Measurements from ENCODE around the gene PDGFD. TPM values are rescaled to one million over a fixed set of nuclear protein-coding genes. Genes with fewer than 3 reads are reported as not detected.

PDGFD gene
- polyA plus RNA-seq, 3 donors, result 22.6 to 24.4 (median 22.6) TPM

DNA sequence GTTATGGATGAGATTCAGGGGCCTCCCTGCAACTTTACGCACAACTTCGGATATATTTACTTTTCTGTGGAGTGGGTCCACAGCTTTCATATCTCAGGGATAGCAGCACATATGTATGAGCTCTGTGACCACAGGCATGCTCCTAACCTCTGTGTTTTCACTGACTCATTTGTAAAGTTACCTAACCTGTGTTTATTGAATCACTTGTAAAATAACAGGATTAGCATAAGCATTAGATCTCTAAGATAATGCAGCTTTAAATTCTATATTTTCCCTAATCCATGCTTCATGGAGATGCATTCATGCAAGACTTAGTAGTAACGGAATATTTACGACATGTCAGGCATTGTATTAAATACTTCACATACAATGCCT lies 175.4 kb downstream of the PDGFD start:
- no peak for DNase-seq (ENCODE audit: extremely low read depth in 1 of 11, low read depth in 9 of 11, low spot score in 4 of 11)

DNA sequence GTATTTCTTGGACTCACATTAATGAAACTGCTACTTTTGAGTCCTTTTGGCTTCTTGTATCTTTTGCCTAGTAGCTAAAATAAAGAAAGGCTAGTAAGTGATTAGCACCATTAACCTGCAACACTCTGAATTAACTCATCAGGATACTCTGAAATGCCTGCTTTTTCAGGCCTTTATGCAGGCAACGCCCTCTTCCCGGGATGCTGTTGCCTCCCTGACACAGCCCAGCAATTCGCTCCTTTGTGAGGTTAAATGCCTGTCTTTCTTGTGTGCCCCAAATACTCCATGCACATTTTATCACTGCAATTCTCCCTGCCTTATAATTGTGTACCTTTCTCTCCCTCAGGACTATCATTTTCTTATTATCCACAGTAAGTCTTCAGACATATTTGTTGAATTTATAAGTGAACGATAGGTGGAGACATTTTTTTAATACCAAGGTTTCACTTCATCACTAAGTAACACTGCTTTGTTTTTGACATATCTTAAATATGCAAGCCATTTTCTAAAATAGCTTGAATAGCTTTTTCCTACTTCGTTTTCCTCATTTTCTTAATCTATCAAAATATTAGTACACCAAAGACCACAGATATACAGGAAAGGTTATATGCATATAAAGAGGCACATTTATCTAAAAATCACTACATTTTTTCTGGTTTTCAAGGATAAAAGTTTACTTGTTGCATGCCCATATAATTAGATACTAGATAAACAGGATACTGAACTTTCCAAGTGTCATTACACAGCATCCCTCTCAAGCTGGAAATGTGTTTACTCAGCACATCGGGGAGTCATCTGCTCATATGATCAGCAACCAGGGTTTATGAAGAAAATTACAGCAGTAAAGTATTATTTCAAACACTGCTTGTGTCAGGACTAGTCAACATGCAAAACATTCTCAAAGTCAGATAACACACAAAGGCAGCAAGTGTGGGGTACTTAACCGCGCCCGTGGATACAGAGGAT lies 176.0 kb downstream of the PDGFD start:
- no peak for DNase-seq (ENCODE audit: extremely low read depth in 1 of 11, low read depth in 9 of 11, low spot score in 4 of 11)

DNA sequence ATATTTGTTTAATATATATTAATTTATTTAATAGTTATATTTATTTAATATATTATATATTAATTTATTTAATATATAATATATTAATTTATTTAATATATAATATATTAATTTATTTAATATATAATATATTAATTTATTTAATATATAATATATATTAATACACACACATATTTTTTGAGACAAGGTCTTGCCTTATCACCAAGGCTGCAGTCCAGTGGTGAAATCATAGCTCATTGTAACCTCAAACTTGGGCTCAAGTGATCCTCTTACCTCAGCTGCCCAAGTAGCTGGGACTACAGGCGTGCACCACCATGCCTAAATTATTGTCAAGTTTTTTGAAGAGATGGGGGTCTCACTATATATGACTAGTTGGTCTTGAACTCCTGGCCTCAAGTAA lies 178.9 kb downstream of the PDGFD start:
- no peak for DNase-seq (ENCODE audit: extremely low read depth in 1 of 11, low read depth in 9 of 11, low spot score in 4 of 11)

DNA sequence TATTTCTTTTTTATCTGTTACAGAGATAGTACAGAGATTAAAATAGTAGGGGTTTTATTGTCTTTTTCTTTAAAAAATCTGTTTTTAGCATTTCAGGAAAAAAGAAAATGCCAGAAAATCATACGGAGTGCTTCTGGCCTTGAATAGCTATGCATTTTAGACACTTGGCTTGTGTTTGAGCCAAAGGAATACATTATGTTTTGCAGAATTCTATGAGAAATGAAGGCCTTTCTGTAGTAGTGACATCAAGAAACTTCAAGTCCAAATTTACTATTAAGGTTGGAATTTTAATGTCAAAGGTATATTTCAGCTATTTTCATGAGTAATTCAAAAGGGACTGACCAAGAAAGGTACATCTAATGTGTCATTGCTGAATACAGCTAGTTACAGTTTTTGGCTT lies 183.8 kb downstream of the PDGFD start:
- DNase-seq (ENCODE audit: extremely low read depth in 1 of 11, low read depth in 9 of 11, low spot score in 4 of 11), result no peak

DNA sequence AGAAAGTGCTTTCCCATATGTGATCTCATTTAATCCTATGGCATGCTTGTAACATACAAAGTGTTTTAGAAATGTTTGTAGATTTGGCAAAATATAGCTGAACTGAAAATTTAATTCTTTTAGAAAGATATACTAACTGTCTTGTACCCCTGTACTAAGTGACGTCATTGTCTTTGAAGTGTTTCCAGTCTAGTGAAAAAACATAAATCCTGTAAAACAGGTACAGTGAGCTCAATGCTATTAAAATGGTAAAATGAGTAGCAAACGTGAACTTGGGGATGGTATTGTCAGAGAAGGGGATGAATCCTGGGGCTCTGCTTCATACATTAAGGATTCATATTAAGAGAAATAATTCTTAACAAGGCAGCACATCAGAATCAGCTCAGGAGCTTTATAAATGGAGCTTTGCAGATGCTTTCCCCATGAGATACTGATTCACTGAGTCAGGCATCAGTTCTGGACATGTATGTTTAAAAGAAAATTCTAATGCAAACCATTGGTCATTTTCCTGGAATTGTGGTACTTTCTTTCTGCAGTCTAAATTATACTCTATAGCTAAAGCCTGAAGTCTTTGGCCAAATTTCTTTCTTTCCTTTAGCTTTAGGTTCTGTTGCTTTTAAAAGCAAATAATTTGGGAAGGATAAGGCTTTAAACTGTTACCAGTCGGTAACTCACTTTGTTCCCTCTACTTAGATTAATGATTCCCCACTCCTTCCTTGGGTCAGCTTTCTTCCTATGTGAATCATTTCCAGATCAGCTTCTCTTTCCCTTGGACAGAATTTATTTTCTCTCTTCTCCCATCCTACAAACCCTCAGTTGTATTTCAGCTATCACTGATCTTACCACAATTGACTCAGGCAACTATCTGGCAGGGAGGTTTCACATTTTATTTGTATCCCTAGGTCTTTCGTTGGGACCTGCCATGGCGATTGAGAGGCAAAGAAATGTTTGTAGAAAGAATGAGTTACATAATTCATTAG lies 185.0 kb downstream of the PDGFD start:
- DNase-seq (ENCODE audit: extremely low read depth in 1 of 11, low read depth in 9 of 11, low spot score in 4 of 11), result peak in 1 of 11 donors; percentile 11

DNA sequence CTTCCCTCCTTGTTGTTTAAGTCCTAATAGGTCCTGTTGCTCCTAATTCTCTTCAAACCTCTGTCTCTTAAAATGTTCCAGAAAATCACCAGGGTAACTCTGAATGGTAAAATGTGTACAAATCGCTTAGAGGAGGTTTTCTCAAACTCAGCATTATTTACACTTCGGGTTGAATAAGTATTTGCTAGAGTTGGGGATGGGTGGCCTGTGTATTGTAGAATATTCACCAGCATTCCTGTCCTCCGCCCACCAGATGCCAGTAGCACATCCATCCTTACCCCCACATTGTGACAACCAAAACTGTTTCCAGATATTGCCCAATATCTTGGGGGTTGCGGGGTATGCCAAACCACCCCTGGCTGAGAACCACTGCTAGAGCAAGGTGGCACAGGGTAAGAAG lies 191.9 kb downstream of the PDGFD start:
- no peak for DNase-seq (ENCODE audit: extremely low read depth in 1 of 11, low read depth in 9 of 11, low spot score in 4 of 11)

DNA sequence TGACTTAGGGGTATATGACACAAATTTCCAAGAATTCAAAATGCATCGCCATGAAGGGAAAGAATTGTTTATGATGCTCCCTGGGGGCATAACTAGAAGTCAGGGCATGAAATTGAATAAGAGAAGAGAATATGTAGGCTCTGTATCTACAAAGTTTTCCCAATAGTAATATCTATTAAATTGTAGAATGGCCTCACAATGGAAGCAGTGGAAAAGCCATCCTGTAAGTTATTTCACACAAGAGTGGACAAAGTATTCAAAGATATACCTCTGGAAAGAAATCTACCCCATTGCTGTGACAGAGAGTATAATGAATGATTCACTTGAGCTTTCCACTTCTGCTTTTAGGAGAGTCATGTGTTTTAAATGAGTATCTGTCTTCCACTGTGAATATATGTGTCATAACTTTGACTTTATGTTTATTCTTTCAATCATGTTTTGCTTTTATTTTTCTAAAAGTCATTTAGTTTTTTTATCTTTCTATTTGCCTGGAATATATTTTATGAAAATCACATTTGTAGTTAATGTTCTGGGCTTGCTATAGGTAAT lies 193.2 kb downstream of the PDGFD start:
- no peak for DNase-seq (ENCODE audit: extremely low read depth in 1 of 11, low read depth in 9 of 11, low spot score in 4 of 11)

DNA sequence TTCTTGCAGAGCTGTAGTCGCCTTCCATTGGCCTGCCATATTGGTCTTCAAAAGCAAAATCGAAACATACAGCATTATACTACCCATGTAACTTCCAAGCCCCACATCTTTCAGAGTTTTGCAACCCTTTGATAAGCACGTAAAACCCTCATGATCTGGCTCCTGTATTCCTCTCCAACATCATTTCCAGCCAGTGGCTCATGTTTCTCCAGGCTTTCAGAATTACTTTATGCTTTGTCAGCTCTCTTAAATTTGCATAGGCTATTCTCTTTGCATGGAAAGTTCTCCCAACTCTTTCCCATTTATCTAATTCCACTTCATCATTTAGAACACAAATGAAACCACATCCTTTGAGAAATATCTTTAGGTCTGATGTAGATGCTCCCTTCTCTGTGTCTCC lies 195.3 kb downstream of the PDGFD start:
- no peak for DNase-seq (ENCODE audit: extremely low read depth in 1 of 11, low read depth in 9 of 11, low spot score in 4 of 11)

DNA sequence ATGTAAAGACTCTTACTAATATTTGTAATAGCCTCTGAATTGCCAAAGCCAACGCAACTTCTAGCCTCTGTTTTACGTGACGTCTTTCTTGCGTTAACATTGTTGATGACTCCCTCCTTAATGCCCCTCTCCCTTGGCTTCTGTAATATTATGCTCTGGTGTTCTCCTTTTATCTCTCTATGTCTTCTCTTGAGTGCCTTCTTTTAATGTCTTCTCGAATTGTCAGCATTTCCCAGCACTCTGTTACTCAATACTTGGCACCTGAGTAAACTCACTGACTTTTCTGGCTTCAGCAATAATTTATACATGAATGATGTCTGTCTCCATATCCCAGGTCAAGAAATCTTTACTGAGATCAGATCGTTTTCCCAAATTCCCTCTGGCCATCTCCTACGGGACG lies 196.0 kb downstream of the PDGFD start:
- no peak for DNase-seq (ENCODE audit: extremely low read depth in 1 of 11, low read depth in 9 of 11, low spot score in 4 of 11)

DNA sequence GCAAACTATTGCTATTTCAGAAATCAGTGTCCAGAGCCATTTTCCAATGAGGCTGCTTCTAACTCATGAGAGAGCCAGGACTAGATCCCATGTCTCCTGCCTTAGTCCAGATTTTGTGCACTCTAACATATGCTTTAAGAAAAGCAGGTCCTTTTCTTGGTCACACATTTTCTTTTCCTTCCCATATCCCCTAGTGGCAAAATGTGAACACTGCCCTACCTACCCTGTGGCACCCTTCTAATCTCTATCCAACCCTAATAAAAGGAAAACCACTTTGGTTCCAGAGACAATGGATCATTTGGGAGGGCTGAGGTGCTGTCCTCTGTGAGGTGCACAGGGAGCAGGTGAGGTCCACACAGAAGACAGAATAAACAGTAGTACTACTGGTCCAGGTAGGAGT lies 199.6 kb downstream of the PDGFD start:
- no peak for DNase-seq (ENCODE audit: extremely low read depth in 1 of 11, low read depth in 9 of 11, low spot score in 4 of 11)

DNA sequence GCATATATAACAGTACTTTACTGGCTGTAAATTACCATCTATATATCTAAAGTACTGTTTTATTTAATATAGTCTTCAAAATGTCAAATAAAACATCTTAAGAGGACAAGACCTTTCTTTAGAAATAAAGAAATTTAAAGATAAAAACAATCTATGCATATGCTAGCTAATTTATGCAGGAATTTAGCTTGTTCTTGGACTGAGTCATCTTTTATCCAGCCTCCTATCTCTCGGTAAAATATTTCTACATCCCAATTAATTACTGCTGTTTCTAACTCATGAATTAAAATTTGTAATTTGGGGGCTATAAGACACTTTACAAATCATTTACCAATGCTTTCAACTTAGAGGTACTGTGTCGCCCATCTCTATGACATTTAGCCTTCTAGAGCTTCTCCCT lies 200.3 kb downstream of the PDGFD start:
- no peak for DNase-seq (ENCODE audit: extremely low read depth in 1 of 11, low read depth in 9 of 11, low spot score in 4 of 11)

DNA sequence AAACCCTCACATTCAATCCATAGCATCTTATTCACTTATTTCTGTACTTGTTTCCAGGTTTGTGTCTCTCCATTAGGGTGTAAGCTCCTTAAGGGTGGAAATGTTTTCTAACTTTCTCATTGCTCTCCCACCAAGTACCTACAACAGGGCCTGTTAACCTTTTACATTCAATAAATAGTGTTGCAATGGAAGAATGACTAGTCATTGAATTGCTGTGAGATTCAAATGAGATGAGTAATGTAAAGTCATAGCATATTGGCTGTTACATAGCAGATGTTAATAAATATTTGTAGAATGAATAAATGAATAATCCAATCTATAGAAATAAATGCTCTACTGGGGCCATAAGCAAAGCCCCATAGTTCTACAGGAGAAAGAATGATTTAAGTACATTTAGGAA lies 202.9 kb downstream of the PDGFD start:
- DNase-seq (ENCODE audit: extremely low read depth in 1 of 11, low read depth in 9 of 11, low spot score in 4 of 11), result no peak

DNA sequence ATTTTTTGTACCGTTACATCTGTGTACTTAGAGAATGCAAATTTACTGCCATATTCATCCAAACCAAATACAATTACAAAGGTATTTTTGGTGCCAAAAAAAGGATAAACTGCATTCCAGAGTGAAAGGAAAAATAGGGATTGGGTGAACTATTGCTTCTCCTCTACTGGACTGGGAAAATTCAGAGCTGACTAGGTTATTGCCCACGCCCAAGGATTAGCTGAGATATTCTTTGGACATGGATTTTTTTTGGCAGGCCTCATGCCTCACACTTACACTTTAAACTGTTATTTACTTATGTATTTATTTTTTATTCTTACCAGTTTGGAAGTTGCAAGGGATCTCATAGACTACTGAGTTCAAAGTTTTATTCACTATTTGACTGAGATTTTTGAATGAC lies 203.8 kb downstream of the PDGFD start:
- no peak for DNase-seq (ENCODE audit: extremely low read depth in 1 of 11, low read depth in 9 of 11, low spot score in 4 of 11)

DNA sequence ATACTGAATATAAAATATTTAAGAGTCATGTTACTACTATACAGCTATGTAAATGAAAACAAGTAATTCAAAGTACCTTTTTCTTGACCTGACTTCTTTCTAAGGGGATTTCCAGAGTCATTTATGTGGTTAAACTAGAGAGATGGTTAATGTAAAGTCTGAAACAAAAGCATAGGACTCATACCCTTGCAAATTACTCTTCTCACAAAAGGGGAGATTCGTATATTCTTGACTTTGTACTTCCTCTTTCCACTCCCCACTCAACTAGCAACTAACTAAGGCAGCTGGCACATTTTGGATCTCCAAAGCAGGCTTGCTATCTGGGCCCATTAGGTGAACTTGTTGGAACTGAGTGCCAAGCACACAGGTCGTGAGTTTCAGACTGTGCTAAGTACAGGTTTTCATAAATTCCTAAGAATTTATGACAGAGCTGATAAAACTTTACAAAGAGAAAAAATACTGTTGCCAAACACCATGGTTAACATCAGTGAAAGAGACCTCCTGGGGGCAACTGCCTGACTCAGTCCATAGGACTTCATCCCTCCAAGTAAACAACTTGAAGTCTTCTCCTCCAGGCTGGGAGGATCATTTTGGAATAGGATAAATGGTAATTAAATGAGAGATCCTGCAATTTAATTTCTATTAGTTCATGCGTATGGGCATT lies 204.5 kb downstream of the PDGFD start:
- no peak for DNase-seq (ENCODE audit: extremely low read depth in 1 of 11, low read depth in 9 of 11, low spot score in 4 of 11)

DNA sequence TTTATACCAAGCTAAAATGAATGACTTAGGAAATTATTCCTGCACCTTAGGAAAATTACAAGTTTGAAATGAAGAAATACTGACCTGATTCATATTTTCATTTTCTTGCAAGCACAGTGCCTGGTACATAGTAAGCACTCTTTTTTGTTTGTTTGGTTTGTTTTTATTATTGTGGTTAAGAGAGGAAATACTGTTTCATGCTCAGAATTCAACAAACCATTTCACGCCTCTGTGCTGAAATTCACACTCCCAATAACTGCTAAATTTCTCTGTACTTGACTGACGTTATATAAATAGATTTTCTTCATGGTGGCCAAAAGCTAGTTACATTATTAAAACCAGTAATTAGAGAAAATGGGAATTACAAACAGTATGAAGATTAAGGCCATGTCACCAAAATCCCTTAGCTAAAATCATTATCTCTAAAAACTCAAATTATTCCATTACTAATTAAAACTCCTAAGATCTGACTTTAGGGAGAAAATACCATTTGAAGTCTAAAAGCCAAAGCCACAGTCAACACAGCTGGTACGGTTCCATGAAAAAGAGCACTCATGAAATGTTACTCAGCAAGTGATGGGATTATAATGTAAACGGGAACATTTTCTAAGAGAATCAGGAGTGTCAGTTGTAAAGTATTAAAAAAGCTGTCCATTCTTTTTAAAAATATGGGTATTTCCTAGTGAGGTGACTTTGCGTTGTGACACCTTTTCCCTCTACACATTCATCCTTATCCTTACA lies 205.3 kb downstream of the PDGFD start:
- no peak for DNase-seq (ENCODE audit: extremely low read depth in 1 of 11, low read depth in 9 of 11, low spot score in 4 of 11)

DNA sequence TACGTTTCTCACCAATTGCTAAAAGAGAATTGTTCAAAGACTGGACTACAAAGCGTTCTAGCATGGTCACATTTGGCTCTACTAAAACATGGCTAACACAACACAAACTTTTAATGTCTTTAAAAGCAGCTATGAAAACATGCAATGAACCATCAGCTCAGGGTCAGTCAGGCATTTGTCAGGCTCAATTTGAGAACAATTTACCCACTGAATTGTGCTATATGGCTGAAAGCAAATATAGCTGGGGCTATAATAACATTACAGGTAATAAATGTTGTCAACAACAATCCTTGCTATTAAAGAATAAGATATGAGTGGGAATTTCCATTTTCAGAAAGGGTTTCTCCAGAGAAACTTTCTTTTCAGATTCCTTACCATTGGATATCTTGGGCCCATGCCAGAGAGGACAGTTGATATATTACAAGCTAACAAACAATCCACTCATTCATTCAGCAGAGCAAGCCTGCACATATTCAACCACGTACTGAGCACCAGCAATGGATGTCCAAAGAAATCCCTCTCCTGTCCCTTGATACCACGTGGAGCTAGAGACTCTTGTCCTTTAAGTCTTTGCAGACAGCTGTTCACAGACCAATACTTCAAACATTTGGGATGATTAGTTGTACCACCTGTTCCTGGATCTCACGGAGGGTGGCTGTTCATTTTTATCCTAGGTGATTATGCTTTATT lies 210.0 kb downstream of the PDGFD start:
- peak in 2 of 11 donors; percentile 16 to 25 for DNase-seq (ENCODE audit: extremely low read depth in 1 of 11, low read depth in 9 of 11, low spot score in 4 of 11)

DNA sequence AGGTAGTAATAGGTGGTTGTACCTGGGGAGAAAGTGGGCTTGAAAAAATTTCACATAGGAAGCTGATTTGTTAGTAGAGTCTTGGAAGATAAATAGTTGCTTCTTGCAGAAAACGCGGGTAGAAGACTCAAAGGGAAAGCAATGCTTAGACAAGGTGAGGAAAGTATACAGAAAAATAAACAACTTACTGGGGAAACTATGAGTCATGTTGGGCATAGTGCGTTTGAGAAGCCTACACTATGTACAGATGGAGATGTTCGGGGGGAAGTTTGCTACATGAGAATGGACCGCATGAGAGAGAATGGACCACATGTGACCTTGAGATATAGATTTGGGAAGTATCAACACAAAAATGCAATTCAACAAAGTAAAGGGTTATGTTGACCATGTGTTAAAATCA lies 214.2 kb downstream of the PDGFD start:
- DNase-seq (ENCODE audit: extremely low read depth in 1 of 11, low read depth in 9 of 11, low spot score in 4 of 11), result no peak

DNA sequence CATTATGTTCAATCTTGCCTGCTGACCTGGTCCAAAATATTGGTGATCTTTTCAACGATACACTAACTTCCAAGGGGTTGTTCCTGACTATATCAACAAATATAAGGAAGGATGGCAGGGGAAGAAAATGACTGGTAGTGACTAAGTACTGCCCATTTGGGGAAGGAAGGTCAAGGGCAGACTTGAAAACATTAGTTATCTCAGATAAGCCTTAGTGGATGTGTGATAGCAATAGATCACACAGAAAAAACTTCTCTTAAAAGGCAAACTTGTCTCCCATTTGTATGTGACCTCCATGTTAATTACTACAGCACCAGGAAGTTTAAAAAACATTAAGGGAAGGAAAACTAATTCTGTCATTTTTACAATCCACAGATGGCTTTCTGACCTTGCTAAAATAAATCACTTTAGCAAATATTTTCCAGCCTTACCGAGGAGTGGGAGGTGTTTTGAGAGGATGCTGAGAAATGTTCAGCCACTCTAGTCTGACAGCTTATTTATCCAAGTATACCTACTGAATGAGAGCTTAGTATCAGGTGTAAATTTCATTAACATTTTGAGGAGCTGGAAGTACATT lies 215.7 kb downstream of the PDGFD start:
- peak in 4 of 11 donors; percentile 45 to 56 (median 48) for DNase-seq (ENCODE audit: extremely low read depth in 1 of 11, low read depth in 9 of 11, low spot score in 4 of 11)

Data from renal cortex interstitium (tissue), 11 donors.